ENCODE measurements around the gene RSPH1. TPM values are rescaled to one million over a fixed set of nuclear protein-coding genes. Genes with fewer than 3 reads are reported as not detected.

Gene RSPH1
- total RNA-seq, 1 donor from 2014 or later, result 5.6 TPM

DNA sequence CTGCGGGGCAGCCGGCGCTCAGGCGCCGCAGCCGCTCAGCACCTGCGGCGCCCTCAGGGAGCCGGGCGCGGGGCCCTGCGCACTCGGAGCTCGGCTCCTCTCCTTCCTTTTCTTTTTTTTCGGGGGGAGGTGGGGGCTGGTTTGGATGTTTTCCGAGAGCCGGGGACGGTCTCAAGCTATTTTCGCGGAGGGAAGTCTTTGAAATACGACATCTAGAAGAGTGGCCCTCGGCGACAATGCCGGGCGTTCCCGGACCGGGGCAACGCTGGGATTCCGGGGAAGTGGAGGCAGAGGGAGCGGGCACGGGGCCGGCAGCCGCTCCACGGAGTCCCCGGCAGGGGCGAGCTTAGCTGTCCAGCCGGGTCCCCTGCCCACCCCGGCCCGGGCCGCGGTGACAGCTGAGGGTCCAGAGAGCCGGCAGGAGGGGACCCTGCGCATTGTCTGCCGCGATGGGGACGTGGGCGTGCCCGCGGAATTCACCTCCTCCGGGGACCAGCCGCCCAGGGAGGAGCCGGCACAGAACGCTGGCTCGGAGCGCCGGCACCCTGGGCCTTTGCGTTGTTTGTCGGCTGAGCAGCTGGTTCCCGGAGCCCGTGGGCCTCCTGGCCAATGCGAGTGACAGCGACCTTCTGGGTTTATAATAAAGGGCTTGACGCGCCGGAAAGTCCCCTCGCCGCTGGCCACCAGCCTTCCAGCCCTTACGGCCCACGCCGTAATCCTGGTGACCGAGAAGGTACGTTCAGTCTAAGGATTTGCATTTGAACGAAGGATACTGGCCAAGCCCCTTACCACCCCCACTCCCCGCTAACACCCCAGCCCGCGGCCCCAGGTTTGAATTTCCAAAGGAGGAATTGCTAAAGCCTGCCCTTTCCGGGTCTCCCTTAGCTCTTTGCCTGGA lies 18.2 kb upstream of the RSPH1 start:
- DNase-seq (ENCODE audit: low spot score), result no peak

DNA sequence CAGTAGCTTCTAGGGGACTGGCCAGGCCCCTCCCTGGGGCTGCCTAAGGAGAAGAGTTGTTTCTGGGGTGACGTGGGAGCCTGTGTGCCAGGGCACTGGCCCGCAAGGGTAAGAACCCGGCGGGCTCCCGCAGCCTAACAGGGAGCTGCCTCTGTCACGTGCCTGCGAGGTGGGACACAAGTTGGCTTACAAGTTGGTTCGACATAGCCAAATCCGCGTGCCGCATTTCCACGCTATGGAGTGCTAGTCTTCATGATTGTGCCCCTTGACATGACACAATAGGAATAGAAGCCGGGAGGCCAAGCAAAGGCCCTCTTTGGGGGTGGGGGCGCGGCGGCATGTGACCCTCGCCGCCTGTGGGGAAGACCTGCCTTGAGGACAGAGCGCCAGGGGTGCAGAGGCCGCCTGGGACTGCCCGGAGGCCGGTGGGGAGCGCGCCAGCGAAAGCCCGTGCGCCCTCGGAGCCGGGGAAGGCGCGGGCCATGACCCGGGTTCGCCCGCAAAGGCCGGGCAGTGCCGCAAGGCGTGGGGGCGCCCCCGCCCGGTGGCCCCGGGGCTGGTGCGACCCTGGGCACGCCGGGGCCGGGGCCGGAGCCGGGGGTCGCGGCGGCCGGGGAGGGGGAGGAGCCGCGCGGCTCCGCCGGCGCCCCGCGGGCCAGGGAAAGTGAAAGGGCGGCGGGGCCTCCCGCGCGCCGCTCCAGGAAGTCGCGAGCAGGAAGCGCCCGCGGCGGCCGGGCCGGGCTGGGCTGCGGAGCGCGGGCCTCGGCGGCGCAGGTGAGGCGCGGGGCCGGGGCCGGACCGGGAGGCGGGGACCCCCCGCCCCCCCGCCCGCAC lies 17.3 kb upstream of the RSPH1 start, which contains the start of gene SLC37A1:
SLC37A1 (plus strand) TSS at position 702 of the 834 bp plus-strand sequence. CDS start 4,603 bp downstream, outside the sequence.
- DNase-seq (ENCODE audit: low spot score), result no peak

DNA sequence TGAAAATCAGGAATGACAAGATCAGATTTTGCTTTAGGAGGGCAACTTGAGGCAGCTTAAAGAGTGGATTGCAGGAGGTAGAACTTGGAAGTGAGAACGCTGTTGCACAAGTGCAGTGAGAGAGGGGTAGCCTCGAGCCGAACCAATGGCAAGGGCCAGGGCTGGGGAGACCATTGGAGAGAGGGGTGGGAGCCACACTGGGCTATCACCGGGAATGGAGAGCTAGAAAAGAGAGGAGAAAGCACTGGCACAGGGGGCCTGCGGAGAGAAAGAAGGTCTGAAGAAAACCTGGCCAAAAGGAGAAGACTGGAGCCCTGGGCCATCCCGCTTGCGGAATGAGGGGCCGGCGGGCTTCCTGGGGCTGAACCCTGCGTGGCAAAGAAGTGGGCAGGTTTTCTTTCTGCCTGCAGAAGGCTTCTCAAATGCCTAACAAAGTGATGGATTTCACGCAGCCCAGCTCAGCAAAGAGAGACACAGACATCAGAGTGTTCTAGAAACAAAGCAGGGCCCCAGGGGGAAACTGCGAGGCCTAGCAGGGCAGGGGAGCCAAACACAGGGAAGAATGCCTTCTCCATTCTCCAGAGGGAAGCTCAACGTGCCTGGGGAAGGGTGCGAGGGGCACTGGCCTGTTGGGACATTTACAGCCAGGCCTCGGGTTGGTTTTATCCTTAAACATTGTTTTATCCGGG lies 16.5 kb upstream of the RSPH1 start:
- DNase-seq (ENCODE audit: low spot score), result no peak

DNA sequence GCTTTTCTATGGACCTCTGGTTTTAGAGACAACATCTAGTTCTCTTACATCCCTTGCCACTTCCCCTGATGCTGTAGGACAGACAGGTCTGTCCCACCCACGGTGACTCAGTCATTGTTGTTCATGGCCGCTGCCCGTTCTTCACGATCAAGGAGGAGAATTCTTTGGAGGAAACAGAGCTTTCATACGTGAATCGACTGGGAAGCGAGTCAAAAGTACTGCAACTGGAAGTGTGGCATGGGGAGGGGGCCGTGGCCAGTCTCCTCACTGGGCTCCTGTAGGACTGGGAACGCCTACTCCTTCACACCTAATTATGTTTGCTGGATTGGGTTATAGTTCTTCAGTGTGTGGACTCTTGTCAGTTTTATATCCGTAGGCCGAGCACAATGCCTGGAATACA lies 13.2 kb upstream of the RSPH1 start:
- DNase-seq (ENCODE audit: low spot score), result no peak

DNA sequence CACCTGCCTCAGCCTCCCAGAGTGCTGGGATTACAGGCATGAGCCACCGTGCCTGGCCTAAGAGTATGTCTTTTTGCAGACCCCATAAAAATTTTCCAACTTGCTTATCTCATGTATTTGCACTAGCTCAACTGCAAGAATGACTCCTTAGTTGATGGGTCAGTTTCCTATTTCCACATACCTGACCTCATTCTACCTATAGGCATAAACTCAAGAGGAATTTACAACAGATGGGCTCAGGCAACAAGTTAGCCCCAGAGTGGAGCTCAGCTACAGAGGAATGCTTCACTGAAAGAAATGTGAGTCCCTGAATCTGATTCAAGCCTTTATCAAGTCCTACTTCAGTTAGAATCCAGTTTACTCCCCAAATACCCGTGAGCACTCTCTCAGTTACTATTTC lies 12.3 kb upstream of the RSPH1 start:
- DNase-seq (ENCODE audit: low spot score), result no peak

DNA sequence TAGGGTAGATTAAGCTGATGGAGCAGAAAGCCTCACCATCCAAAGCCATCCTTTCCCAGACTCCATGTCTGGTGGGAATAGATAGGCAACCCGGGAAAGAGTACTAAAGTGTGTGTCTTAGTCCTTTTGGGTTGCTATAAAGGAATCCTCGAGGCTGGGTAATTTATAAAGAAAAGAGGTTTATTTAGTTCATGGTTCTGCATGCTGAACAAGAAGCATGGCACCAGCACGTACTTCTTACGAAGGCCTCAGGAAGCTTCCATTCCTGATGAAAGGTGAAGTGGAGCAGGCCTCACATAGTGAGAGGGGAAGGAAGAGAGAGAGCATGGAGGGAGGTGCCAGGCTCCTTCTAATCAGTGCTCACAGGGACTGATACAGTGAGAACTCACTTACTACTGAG lies 11.4 kb upstream of the RSPH1 start:
- DNase-seq (ENCODE audit: low spot score), result no peak

DNA sequence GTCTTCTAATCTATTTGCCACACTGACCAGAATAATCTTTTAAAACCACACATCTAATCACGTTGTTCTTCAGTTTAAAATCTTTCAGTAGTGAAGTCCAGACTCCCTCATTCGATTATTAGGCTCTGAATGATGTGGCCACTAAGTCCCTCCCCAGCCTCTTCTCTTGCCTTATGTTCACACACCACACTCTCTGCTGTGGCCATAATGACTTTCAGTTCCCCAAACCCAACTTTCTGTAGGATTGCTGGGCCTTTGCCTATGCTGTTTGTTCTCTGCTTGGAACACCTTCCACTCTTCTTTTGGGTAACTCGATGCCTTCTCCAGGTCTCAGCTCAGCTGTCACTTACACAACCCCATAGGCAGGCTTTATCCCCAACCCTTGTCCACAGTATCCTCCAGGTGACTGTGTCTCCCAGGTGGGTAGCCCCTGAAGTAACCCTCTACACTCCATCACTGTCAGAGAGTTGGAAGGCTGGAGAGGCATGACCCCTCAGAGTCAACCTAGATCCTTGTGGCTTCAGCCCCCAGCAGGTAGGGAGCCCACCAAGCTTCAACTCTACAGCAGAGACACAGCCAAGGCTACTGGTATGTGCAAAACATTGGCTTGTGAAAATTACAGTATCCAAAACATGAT lies 9.2 kb upstream of the RSPH1 start:
- no peak for DNase-seq (ENCODE audit: low spot score)

DNA sequence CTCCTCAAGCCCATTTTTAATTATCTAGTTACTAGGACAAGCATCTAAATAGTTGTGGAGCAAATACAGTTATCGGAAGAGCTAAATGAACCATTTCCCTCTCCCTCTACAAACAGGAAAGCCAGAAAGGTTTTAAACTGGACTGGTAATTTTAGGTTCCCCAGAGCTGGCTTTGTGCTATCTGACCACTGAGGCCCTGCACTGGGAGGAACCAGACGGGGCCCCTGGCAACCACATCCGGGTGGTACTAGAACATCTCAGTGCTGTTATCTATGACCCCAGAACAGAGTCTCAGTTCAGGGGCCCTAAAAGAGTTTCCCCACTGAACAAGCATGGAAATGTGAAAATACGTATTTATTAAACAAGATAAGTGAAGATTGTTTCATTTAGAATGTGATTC lies 7.7 kb upstream of the RSPH1 start:
- DNase-seq (ENCODE audit: low spot score), result no peak

DNA sequence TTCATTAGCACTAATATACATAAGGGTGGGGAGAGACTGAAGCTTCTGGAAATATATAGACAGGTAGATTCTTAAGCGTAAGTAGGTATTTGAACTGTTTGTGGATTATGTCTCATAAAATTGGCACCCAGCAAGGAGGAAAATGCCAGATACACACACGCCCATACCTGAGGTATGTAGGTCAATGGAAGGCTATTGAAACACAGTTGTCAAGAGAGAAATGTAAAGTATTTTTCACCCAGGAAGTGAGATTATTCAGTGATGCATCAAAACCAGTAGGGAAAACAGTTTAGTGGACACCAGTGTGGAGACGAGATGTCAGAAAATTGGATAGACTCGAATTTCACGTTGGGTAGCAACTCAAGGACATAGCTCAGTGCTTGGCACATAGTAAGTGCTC lies 4.7 kb upstream of the RSPH1 start:
- DNase-seq (ENCODE audit: low spot score), result no peak

DNA sequence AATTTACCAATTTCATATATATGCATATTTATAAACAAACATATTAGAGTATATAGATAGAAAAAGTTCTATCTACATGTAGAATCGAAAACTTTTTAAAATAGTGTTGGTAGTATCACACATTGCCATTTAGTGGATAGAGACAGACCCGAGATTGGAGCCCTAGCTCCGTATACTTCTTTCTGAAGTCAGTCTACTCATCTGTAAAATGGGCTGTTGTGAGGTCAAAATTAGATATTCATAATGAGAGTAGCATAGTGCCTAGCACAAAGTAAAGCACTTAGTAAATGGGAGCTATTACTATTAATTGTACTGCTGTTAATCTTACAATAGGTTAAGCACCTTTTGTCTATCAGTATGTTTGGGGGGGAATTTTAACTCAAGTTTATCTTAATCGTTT lies 4.2 kb upstream of the RSPH1 start:
- no peak for DNase-seq (ENCODE audit: low spot score)

DNA sequence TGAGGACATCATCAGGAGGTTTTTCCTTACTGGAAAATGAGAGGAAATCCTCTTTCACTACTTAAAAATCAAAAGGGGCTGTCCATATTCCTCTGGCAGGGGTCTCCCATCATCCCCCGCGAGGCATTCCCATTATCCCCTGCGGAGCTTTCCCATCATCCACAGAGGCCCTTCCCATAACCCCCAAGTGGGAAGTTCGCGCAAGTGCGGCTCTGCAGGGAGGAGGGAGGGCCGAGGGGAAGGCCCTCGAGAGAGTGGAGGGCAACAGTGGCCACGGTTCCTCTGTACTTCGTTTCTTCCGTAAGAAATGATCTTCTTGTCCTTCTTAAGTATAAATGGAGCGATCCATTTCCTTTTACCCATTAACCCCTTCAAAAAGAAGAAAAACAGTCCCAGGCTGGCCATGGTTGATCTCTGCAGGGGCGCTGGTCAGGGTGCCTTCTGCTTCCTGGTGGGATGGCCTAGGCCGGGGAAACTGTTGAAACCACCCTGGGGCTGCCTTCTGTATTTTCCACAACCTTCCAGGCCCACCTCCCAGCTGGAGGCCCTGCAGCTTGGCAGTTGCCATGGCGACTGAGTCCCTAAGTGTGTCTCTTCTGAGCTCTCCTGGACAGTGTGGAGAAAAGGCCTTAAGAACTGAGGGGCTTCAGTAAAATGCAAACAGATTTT lies 3.6 kb upstream of the RSPH1 start:
- DNase-seq (ENCODE audit: low spot score), result no peak

DNA sequence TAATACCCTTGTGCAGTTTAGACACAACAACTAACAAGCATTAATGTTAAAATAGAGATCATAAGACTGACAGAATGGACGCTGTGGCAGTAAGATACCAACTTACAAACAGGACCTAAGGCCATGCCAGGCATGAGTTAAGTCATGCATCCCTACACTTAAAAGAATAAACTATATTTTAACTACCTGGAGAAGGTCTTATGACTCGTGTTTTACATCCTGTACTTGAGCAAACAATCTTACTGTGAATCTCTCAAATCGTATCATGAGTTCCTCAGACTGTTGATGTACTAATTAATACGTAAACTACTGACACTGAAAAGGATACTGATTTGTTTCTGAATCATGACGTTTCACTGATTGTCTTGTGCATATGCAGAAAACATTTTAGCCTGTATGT lies 2.0 kb upstream of the RSPH1 start:
- DNase-seq (ENCODE audit: low spot score), result no peak

DNA sequence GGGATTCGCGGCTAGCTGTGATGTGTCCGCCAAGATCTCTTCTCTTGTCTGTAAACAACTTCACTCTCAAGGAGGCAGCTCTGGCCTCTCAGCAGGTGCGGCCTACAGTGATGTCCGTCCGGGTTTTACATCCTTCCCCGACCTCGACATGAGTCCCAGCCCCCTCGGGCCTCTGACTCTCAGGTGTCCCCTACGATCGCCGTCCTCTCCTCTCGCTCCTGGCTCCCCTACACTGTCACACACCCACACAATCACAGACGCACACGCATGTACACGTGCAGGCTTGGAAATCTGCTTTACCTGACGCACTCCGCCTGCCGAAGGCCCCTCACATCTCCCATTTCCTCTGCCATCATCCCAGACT lies 797 bp upstream of the RSPH1 start:
- no peak for DNase-seq (ENCODE audit: low spot score)

DNA sequence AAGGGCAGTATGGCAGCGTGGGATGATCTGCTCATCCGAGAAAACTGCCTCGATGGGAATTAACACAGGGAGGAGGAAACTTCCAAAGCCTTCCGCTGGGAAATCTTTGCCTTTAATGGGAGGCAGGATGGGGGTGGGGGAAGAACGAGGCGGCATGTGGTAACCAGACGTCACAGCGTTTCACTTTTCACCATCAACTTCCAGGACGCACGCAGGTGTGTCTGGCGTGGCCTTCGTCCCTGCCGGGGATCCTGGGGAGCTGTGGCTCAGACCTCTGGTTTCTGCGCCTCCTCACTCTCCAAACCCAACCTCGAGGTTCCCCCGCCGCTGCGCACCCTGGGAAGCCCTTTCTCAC lies 282 bp downstream of the RSPH1 start:
- no peak for DNase-seq (ENCODE audit: low spot score)

DNA sequence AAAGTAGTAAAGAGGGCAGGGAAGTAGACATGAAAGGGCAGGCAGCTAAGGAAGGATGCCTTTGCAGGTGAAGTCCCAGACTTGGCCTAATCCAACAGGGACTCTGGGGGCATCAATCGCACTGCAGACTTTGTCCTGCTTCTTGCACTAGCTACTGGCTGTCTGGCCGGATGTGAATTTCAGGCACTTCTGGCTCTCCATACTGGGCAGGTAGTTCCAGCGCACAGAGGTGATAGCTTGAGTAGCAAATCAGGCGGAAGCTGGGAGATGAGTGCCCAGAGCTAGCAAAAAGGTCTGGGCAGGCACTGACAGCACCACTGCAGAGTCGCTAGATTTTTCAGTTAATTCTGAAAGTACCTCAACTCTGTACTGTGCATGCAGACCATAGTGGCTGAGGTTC lies 997 bp downstream of the RSPH1 start:
- no peak for DNase-seq (ENCODE audit: low spot score)

DNA sequence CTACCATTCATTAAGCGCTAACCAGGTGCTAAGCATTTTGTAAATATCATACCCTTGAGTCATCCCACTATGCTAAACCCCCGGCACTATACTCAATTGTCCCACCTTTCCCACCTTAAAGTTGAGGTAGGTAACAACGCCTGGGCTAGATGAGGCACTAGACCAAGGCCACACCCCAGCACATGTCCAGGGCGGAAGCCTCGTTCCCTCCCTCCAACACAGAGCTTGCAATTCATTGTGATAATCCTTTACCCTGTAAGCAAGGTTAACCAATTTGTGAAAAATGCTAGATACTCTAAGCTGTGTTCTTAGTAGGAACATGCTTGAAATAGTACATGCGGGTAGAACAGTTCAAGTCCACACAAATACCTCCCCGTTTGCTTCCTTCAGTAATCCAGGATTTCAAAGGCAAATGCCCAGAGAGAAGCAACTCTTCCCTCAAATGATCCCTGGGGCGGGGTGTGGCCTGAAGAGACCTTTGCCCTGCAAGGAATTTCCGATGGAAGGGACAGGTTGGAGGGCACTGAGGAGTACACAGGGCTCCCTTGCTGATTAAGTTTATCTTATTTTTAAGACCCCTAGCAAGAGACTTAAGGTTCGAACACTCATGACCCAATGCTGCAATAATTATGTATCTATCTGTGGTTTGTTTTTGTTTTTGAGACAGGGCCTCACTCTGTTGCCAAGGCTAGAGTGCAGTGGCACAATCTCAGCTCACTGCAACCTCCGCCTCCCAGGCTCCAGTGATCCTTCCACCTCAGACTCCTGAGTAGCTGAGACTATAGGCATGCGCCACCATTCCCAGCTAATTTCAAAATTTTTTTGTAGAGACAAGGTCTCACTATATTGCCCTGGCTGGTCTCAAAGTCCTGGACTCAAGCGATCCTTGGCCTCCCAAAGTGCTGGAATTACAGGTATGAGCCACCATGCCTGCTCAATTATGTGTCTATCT lies 2.6 kb downstream of the RSPH1 start:
- DNase-seq (ENCODE audit: low spot score), result no peak

DNA sequence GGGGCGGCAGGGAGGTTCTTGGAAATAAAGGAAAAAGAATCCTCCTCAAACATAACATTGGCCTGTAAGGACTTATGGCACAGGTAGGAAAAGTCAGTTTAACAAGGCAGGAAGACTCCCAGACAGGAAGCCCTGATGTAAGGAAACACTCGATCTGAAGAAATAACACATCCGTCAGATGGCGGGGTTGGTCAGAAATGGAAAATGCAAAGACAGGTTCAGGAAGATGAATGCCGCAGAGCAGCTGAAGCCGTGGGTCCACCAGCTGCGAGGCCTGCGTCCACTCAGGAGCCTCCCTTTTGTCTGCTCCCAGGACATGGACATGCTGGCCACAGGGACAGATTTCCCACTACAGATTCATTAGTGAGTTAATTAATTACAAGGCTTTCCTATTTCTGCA lies 3.8 kb downstream of the RSPH1 start:
- no peak for DNase-seq (ENCODE audit: low spot score)

DNA sequence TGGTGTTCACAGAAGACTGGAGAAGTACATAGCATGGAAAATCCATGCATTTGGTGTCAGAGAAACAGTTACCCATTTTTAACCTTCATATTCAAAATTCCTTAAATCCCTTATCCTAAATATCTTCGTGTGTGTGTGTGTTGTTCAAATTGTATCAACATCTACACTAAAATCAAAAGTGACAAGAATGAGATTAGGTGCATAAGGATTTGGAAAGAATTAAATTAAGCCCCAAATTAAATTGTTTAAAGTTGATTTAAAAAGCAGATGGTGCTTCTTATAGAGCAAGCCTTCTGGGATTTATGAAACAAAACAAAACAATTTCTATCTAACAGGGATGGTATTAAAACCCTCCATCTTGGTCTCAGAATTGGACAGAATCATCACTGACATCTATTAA lies 4.7 kb downstream of the RSPH1 start:
- DNase-seq (ENCODE audit: low spot score), result no peak

DNA sequence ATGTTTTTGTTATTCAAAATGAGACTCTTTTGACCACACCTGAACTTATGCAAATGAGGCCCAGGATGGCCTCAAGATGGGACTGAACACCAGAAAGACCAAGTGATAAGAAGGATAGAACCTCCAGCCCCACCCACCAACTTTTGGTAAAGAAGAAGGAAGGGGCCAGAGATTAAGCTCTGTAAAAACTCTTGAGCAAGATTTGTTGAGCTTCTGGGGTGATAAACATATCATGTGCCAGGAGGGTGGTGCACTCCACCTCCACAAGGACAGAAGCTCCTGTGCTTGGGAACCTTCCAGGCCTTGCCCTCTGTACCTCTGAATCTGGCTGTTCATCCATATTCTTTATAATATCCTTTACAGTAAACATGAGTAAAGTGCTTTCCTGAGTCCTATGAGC lies 5.3 kb downstream of the RSPH1 start:
- DNase-seq (ENCODE audit: low spot score), result no peak

DNA sequence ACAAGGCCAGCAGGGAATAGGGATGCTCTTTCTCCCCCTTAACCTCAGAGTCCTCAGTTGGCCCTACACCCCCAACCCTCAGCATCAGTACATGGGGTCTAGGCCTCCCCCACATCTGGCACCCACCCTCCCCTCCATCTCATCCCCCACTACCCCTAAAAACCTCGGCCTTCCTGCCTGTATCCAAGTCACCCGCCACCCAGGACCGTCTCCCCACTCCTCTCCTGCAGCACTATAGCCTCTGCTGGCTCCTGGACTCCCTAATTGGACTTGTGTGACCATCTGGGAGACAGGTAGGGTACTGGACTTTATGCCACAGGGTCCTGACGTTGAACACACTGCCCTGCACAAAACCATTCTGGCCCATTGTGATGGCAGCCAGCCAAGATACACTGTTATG lies 6.0 kb downstream of the RSPH1 start:
- DNase-seq (ENCODE audit: low spot score), result no peak

Measured in mucosa of gallbladder (tissue), 1 donor.